ENCODE results near the gene BAIAP2L1. TPM values are rescaled to one million over a fixed set of nuclear protein-coding genes. Genes with fewer than 3 reads are reported as not detected.

Gene BAIAP2L1
- total and polyA plus RNA-seq, 2 experiments from 2014 or later = 24.1 to 38.3 TPM

DNA sequence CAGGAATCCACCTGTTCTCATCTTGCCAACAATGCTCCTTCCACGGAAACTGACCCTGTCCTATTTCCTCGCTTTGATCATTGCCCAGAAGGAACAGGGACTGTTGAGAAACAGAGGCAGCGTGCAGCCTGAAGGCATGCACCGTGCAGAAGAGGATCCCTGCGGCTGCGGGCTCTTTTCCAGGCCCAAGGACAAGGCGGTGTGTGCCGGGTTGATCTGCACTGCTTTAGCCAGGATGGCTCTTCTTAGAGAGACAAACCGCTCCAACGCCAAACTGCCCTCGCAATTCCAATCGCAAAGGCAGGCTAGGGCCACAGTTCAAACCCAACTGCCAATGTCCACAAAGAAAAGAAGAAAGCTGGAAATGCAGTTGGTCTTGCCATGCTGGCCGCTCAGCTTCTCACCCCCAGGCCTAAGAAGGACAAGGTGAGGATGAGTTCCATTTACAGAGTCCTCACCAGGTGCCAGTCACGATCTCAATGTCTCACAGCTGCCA, 92.9 kb downstream of the BAIAP2L1 start:
- TF ChIP-seq EZH2phosphoT487 (IDR thresholded peaks at IDR 0.05; ENCODE audit: unreplicated experiment) (no peak), ZNF114 (CRISPR knock-in tag; IDR thresholded peaks at IDR 0.05) (no peak), CREB1 (CRISPR knock-in tag; IDR thresholded peaks at IDR 0.05; ENCODE audit: low read depth) (no peak), NANOG (IDR thresholded peaks at IDR 0.05; ENCODE audit: borderline replicate concordance) (no peak), STAT1 (IDR thresholded peaks at IDR 0.05; ENCODE audit: unreplicated experiment) (no peak), JUNB (IDR thresholded peaks at IDR 0.05; ENCODE audit: unreplicated experiment) (no peak), EZH2 (IDR thresholded peaks at IDR 0.05; ENCODE audit: low read depth, unreplicated experiment) (no peak), ZNF331 (CRISPR knock-in tag; IDR thresholded peaks at IDR 0.05; ENCODE audit: low read depth) (no peak)
- TF ChIP-seq, protein P1, sequence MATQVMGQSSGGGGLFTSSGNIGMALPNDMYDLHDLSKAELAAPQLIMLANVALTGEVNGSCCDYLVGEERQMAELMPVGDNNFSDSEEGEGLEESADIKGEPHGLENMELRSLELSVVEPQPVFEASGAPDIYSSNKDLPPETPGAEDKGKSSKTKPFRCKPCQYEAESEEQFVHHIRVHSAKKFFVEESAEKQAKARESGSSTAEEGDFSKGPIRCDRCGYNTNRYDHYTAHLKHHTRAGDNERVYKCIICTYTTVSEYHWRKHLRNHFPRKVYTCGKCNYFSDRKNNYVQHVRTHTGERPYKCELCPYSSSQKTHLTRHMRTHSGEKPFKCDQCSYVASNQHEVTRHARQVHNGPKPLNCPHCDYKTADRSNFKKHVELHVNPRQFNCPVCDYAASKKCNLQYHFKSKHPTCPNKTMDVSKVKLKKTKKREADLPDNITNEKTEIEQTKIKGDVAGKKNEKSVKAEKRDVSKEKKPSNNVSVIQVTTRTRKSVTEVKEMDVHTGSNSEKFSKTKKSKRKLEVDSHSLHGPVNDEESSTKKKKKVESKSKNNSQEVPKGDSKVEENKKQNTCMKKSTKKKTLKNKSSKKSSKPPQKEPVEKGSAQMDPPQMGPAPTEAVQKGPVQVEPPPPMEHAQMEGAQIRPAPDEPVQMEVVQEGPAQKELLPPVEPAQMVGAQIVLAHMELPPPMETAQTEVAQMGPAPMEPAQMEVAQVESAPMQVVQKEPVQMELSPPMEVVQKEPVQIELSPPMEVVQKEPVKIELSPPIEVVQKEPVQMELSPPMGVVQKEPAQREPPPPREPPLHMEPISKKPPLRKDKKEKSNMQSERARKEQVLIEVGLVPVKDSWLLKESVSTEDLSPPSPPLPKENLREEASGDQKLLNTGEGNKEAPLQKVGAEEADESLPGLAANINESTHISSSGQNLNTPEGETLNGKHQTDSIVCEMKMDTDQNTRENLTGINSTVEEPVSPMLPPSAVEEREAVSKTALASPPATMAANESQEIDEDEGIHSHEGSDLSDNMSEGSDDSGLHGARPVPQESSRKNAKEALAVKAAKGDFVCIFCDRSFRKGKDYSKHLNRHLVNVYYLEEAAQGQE (IDR thresholded peaks at IDR 0.05; ENCODE audit: unreplicated experiment) = no peak
- TF ChIP-seq, protein P2, sequence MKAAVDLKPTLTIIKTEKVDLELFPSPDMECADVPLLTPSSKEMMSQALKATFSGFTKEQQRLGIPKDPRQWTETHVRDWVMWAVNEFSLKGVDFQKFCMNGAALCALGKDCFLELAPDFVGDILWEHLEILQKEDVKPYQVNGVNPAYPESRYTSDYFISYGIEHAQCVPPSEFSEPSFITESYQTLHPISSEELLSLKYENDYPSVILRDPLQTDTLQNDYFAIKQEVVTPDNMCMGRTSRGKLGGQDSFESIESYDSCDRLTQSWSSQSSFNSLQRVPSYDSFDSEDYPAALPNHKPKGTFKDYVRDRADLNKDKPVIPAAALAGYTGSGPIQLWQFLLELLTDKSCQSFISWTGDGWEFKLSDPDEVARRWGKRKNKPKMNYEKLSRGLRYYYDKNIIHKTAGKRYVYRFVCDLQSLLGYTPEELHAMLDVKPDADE (IDR thresholded peaks at IDR 0.05) = no peak
- TF ChIP-seq, protein P3, sequence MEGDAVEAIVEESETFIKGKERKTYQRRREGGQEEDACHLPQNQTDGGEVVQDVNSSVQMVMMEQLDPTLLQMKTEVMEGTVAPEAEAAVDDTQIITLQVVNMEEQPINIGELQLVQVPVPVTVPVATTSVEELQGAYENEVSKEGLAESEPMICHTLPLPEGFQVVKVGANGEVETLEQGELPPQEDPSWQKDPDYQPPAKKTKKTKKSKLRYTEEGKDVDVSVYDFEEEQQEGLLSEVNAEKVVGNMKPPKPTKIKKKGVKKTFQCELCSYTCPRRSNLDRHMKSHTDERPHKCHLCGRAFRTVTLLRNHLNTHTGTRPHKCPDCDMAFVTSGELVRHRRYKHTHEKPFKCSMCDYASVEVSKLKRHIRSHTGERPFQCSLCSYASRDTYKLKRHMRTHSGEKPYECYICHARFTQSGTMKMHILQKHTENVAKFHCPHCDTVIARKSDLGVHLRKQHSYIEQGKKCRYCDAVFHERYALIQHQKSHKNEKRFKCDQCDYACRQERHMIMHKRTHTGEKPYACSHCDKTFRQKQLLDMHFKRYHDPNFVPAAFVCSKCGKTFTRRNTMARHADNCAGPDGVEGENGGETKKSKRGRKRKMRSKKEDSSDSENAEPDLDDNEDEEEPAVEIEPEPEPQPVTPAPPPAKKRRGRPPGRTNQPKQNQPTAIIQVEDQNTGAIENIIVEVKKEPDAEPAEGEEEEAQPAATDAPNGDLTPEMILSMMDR (conservative IDR thresholded peaks at IDR 0.05; ENCODE audit: low read depth in 2 of 2) = no peak
- TF ChIP-seq, protein P4, sequence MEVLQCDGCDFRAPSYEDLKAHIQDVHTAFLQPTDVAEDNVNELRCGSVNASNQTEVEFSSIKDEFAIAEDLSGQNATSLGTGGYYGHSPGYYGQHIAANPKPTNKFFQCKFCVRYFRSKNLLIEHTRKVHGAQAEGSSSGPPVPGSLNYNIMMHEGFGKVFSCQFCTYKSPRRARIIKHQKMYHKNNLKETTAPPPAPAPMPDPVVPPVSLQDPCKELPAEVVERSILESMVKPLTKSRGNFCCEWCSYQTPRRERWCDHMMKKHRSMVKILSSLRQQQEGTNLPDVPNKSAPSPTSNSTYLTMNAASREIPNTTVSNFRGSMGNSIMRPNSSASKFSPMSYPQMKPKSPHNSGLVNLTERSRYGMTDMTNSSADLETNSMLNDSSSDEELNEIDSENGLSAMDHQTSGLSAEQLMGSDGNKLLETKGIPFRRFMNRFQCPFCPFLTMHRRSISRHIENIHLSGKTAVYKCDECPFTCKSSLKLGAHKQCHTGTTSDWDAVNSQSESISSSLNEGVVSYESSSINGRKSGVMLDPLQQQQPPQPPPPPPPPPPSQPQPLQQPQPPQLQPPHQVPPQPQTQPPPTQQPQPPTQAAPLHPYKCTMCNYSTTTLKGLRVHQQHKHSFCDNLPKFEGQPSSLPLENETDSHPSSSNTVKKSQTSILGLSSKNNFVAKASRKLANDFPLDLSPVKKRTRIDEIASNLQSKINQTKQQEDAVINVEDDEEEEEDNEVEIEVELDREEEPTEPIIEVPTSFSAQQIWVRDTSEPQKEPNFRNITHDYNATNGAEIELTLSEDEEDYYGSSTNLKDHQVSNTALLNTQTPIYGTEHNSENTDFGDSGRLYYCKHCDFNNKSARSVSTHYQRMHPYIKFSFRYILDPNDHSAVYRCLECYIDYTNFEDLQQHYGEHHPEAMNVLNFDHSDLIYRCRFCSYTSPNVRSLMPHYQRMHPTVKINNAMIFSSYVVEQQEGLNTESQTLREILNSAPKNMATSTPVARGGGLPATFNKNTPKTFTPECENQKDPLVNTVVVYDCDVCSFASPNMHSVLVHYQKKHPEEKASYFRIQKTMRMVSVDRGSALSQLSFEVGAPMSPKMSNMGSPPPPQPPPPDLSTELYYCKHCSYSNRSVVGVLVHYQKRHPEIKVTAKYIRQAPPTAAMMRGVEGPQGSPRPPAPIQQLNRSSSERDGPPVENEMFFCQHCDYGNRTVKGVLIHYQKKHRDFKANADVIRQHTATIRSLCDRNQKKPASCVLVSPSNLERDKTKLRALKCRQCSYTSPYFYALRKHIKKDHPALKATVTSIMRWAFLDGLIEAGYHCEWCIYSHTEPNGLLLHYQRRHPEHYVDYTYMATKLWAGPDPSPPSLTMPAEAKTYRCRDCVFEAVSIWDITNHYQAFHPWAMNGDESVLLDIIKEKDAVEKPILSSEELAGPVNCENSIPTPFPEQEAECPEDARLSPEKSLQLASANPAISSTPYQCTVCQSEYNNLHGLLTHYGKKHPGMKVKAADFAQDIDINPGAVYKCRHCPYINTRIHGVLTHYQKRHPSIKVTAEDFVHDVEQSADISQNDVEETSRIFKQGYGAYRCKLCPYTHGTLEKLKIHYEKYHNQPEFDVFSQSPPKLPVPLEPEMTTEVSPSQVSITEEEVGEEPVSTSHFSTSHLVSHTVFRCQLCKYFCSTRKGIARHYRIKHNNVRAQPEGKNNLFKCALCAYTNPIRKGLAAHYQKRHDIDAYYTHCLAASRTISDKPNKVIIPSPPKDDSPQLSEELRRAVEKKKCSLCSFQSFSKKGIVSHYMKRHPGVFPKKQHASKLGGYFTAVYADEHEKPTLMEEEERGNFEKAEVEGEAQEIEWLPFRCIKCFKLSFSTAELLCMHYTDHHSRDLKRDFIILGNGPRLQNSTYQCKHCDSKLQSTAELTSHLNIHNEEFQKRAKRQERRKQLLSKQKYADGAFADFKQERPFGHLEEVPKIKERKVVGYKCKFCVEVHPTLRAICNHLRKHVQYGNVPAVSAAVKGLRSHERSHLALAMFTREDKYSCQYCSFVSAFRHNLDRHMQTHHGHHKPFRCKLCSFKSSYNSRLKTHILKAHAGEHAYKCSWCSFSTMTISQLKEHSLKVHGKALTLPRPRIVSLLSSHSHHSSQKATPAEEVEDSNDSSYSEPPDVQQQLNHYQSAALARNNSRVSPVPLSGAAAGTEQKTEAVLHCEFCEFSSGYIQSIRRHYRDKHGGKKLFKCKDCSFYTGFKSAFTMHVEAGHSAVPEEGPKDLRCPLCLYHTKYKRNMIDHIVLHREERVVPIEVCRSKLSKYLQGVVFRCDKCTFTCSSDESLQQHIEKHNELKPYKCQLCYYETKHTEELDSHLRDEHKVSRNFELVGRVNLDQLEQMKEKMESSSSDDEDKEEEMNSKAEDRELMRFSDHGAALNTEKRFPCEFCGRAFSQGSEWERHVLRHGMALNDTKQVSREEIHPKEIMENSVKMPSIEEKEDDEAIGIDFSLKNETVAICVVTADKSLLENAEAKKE (CRISPR knock-in tag; IDR thresholded peaks at IDR 0.05) = no peak
- Histone ChIP-seq H2AFZ (no peak overlapping the region), H3K4me3 (no peak overlapping the region), H3K27me3 (ENCODE audit: insufficient read depth) (no peaks in the 10 kb centered on the region), H3K4me1 (ENCODE audit: insufficient read depth) (no peaks in the 10 kb centered on the region; the same call in 1 of the 2 replicates), H3K36me3 (ENCODE audit: insufficient read depth) (peaks cover 28% of the 10 kb centered on the region), H3K4me2 (no peak overlapping the region), H3K79me2 (replicated peaks; ENCODE audit: insufficient read depth) (no peaks in the 10 kb centered on the region; the same call in 1 of the 2 replicates), H4K20me1 (replicated peaks; ENCODE audit: insufficient read depth) (peaks cover 9% of the 10 kb centered on the region; the same call in 1 of the 2 replicates), H3K9me2 (ENCODE audit: insufficient read depth) (no peaks in the 10 kb centered on the region), H3K27ac (ENCODE audit: low read depth) (no peak overlapping the region), H3F3A (replicated peaks; ENCODE audit: low read depth) (no peaks in the 10 kb centered on the region; the same call in 1 of the 2 replicates)
- H3K36me3 Mint-ChIP-seq (ENCODE audit: low read depth) = peaks cover 76% of the 10 kb centered on the region
- H3K4me1 Mint-ChIP-seq = peaks cover 11% of the 10 kb centered on the region; the same call in 2 of the 3 replicates
- no peak for DNase-seq (ENCODE audit: low spot score)
- H3K4me3 Mint-ChIP-seq = no peak overlapping the region
- no peaks in the 10 kb centered on the region for H3K9me3 Mint-ChIP-seq
- no peak for ATAC-seq
- H3K27ac Mint-ChIP-seq = no peak overlapping the region
- peaks cover 2% of the 10 kb centered on the region for H3K27me3 Mint-ChIP-seq (ENCODE audit: insufficient read depth, low read depth, poor library complexity)

Measured in GM23338 (cell line).